Activated CD4-positive, alpha-beta T cell treated with anti-CD3 and anti-CD28 coated beads, Interleukin-2, amount 50 U/mL, for 48 hours (primary cell): ENCODE measurements around the gene KLHL2.
A peak's percentile ranks its signal among the peaks of the same experiment; 100 is the strongest.

ENCODE experiments used
- DNase-seq, 2 experiments: peaks; one replicate each; pipeline ENCODE4 v3.0.0-alpha.2; 2020

KLHL2 gene

DNA sequence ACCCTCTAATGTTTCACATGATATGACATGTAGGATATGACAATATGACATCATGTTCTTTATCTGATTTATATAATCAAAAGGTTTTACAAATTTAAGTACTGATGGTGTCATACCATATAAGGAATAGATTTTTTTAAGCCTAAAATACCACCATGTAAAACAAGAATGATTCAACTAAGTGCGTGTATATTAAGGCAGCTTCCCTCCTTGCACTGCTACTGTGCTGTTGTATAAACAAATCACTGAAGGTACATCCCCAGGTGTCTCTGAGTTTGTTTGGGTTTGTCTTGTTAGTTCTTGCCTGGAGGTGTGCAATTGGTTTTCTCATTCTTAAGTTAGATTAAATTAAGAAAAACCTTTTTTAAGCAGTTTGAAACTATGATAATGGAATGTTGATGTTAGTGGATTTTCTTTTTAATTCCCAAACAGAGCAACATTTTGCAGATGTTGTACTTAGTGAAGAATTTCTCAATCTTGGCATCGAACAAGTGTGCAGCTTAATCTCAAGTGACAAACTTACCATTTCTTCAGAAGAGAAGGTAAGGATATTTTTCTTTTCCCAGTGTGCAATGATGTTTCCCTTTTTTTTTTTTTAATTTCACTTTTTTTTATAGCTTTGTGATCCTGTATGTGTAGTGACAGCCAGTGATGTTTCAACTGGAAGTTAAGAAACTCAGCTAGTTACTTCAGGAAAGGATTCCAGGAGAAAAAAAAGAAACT is 86.7 kb downstream of the KLHL2 start:
- no peak for DNase-seq

DNA sequence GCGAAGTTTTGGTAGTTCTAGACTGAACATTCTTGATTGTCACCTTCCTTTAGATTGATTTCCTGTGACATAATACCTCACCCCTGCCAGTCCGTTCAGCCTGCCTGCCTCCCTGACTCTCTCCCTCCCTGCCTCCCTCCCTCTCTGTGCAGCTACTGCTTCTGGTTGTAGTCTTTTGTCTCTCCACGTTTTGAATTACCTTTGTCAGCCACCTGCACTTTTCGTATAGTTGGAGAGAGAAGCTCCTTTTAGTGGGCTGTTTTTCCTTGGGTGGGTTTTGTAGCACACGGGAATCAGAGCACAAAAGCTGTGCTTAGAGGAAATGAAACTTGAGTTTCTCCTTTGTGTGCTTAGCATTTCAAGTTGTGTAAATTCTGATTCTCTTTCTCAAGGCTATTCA is 87.5 kb downstream of the KLHL2 start:
- DNase-seq: no peak

DNA sequence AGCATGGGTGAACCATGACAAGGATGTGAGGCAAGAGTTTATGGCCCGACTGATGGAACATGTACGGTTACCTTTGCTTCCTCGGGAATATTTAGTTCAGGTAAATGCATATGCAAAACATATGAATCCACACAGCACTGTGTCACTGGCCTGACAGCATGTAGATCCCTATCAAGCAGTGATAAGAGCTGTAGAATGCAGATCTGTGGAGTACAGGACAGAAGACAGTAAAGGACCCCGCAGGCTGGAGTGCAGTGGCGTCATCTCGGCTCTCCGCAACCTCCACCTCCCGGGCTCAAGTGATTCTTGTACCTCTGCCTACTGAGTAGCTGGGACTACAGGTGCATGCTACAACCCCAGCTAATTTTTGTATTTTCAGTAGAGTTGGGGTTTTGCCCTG is 90.3 kb downstream of the KLHL2 start:
- no peak for DNase-seq

DNA sequence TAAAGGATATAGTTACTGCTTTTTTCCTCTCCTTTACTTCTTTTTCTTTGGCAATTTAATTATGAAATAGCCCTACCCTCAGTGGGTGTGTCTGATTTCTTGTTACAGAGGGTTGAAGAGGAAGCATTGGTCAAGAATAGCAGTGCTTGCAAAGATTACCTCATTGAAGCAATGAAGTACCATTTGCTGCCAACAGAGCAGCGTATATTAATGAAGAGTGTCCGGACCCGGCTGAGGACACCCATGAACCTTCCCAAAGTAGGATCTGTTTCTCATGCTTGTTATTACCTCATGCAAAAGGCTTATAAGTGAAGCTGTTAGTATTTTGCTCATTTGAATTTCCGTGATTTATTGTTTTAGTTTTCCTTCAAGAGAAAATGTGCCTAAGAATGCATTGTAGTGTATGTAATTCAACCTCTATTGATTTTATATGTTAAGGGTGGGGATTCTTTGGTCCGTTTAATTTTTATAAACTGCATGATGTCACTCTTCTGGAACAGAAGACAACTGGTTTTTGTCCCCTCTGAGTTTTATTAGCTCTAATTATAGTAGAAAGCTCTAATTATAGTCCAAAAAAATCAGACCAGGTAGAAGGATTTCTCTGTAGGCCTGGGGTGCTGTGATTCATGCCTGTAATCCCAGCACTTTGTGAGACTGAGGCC is 92.2 kb downstream of the KLHL2 start:
- no peak for DNase-seq

DNA sequence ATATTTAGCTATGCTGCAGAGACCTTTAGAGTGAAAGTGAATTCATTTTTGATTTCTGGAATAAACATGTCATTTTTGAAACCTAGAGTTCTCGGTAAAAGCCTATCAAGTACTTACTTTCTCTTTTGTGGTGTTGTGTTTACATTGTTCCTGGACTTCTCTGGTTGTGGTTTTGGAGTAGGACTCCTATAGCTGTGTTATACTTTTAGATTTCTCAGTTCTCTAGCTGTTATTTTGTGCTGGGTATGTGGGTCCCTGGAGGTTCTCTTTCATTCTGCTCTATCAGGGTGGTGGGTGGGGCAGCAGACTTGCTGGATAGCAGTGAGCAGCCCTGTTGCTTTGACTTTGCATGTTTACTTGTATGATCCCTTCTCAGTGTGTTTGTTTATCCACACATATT is 94.5 kb downstream of the KLHL2 start:
- no peak for DNase-seq

DNA sequence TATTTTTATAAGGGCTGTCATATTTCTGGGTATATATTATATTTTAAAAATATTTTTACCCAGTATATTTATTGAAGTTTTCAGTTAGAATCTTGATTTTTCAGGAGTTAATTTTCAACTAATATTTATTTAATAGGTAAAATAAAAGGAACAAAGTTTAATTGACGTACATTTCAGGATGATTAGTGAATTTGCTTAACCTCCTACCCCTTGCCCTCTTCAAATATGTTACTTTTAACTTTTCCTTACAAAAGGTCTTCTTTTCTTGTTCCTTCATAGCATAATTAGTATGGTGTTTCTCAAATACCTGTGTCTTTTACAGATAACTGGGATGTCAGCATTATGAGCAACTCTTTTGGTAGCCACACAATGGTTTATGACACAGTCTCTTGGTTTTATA is 95.3 kb downstream of the KLHL2 start:
- DNase-seq: no peak

DNA sequence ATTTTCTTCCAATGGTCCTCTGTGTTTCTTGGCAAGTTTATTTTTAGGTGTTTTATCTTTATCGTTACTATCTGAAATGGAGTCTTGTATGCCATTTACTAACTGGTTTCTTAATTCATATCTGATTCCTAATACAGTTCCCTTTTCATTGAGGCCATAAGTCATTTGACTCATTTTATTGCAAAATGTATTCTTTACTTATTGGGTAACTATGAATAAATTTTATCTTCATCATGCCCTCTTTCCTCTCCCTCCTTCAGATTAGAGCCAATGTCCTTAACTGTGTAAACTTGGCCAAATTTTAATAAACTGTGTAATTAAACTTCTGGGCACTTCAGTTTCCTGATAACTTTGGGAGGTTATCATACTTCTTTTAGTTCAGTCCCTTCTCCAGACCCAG is 100.8 kb downstream of the KLHL2 start:
- DNase-seq: no peak

DNA sequence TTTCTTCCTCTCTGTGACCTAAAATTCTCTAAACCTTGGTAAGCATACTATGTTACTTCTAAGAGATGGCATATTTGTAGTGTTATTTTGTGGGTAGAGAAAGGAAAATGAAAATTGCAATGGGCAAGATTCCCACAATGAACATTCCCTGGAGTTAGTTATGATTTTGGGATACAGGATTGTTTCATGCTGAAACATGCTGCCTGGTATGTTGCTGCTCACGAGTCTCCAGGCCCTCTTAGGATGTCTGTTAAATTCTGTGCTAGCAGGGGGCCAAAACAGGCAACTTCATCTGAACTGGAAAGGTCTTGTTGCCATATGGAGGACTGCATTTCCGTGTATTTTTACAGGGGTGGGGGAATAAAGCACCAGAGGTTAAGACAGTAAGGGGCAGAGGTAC is 101.2 kb downstream of the KLHL2 start:
- no peak for DNase-seq

DNA sequence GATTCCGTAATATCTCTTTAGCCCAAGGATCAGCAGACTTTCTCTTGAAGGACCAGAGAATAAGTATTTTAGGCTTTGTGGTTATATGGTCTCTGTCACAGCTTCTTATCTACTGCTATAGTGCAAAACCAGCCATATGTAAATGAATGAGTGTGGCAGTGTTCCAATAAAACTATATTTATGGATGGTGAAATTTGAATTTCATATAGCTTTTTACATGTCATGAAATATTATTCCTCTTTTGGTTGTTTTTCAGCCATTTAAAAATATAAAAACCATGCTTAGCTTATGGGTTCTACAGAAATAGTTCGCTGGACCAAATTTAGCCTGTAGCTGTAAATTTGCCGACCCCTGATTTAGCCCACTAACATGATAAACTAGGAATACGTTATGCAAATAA is 102.1 kb downstream of the KLHL2 start:
- no peak for DNase-seq

DNA sequence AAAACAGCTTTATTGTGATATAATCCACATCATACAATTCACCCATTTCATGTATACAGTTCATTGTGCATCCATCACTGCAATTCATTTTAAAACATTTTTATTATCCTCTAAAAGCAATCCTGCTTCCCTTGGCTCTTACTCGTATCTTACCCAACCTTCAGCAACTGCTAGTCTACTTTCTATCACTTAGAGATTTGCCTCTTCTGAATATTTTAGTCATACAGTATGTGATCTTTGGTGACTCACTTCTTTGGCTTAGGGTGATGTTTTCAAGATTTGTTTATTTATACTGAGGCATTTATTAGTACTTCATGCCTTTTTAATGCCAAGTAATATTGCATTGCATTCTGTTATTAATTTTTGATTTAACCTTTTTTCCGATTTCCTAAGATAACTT is 105.1 kb downstream of the KLHL2 start:
- DNase-seq: no peak

DNA sequence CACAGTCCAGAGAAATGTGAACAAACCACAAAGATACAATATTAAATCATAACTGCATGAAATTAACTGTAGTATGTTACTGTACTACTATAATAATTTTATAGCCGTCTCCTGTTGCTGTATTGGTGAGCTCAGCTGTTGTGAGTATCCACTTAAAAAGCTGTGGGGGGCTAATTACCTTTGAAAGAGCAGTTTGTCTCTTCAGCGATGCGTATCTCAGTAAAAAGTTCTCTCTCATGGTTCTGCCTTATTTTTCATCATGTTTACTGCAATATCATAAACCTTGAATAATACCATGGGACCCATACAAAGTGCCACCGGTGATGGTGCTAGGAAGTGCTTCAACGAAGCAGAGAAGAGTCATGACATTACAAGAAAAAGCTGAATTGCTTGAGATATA is 111.7 kb downstream of the KLHL2 start:
- no peak for DNase-seq

DNA sequence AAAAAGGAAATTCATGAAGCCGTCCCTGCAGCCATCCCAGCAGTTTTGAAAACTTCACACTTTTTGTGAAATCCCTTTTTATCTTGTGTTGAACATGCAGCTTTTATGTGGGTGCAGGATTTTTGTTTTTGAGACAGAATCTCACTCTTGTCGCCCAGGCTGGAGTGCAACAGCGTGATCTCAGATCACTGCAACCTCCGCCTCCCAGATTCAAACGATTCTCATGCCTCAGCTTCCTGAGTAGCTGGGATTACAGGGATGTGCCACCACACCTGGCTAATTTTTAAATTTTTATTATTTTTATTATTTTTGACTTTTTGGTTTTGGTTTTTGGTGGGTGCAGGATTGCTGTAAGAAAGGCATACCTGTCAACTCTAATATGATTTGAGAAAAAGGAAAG is 112.1 kb downstream of the KLHL2 start:
- no peak for DNase-seq

DNA sequence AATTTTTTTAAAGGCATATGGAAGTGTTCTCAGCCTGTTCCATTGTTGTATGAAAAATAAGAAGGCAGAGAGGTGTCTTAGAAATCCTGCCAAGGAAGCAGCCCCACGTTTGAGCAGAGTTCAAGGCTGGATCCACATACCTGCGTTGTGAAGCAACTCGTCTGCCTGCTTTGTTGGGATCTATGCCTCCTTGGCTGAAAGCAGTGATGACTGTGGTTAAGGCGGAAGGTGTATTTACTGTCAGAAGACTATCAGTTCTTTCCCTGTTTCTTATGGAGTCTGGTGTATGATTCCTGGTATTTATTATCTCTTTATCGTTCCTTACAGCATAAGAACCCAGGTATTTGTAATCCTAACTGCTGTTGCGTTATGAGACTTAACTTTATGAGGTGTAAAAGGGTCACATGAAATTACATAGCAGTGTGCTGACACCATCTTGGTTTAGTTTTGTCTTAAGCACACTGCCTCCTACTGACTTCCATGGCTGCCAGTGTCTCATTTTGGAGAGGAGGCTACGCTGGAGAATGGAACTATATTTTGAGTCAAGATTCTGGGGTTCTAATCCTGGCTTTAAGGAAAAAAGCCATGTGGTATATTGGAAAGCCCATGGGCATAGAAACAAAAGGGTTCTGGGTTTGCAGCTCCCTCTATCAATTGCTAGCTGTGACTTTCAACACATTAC is 117.0 kb downstream of the KLHL2 start:
- DNase-seq: no peak

DNA sequence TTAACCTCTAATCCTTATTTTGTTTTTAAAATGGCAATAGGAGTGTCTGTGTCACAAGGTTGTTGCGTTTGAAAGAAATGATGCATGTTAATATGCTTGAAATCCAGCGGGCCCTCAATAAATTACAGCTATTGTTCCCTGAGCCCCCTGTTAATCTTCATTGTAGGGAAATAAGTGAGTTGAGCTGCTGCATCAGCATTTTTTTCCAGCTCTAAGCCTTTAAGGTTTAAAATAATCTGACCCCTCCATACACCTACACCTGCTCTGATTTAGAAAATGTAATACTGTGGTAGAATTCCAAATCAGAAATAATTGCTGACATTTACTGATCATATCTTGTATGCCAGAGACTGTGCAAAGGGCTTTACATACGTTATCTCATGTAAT is 117.5 kb downstream of the KLHL2 start:
- DNase-seq: no peak

DNA sequence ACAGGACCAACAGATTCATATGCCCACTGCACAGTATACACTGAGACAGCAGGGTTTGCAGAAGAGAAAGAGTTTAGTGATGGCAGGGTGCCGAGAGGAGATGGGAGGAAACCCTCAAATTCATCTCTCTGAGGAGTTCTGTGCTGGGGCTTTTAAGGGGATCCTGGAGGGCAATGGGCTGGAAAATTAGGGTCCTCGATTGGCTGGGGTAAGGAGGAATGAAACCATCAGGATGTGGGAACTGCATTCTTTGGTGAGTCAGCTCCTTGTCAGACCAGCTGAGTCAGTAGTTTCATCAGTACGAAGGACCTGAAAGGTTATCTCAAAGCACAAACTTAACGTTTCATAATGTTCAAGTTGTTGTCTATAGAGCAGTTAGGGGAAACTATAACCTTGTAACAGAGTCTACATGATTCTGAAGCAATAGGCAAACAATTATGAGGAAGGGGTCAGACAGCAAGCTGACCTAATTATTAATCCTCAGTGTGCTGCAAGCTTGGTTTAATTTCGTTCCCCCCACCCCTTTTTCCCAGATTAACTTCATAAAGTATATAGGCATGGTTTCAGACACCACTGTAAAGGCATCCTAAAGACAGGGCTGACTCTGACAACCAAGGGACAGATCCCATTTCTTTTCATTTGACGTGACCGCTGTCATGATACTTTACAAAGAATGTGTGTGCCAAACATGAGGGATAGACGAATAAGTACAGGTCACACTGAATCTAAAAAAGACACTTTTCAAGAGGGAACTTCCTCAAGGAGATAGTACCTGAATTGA is 118.6 kb downstream of the KLHL2 start:
- DNase-seq: no peak

DNA sequence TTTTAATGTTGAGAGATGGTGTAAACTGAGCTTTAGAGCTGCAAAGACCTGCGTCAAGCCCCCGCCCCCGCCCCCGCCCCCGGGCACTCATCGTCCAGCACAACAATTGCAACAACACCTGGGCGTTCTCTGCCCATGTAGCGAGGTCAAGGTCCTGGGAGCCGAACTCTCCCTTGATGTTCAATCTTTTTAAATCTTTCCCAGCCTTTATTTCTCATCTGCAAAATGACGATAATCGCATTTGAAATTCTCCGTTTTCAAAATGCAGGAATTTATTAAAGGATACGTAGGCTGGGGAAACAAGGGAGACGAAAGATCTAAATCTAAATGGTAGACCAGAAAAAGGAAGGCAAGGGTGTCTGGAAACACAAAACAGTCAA is 119.5 kb downstream of the KLHL2 start:
- peak in 1 of 2 experiments; percentile 28 for DNase-seq

DNA sequence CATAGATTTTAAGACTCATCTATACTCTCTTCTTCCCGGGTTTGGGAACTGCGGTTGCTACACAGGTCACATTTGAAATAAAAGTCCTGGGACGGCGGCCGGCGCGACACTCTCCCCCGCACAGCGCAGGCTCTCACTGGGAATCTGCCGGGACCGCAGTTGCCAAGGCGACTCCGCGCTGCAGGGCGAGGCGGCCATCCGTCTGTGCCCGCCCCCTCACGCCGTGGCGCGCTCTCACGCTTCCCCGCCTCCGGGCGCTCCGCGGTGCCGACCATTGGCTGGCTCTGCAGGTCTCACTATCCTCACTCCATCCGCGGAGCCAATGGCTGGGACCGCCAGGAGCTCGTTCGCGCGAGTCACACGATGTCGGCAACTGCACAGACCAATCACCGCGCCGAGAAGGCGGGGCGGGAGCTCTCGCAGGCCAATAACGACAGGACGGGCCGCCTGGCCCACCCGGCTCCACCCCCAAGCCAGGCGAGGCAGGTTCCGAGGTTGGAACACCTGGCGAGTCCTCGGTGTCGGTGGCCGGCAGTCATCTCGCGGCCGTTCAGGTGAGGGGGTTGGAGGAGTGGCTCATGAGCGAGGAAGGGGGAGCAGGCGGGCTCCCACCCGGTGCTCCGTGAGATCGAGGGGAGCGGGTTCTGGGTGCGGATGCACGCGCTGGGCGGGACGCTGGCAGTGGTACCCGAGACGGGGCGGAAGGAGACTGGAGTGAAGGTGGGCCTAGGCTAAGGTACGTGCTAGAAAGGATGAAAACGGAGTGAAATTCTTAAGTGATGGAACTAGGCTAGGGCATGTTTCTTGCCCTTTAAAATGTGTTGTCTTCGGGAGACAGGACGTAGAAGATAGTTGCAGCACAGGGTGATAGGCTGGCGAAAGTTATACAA is 120.1 kb downstream of the KLHL2 start, which contains the start of gene MSMO1:
Gene MSMO1 (plus strand): TSS at position 459 of the 890 bp plus-strand sequence. CDS start 5,702 bp downstream, outside the sequence.
- DNase-seq: peak; percentile 96 to 98

DNA sequence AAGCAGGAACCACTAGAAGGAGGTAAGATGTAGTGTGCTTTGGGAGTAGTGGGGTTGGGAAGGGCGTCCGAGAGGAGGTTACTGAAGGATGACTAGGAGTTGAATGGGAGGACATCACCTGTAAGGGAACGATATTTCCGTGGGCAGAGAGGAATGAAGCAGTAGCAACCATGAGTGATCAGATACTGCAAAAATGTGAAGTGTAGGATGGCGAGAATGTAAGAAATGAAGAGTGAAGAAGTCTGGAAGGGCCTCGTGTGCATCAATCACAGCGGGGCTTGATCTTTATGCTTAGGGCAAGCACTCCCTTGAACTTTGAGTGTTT is 120.7 kb downstream of the KLHL2 start:
- no peak for DNase-seq

DNA sequence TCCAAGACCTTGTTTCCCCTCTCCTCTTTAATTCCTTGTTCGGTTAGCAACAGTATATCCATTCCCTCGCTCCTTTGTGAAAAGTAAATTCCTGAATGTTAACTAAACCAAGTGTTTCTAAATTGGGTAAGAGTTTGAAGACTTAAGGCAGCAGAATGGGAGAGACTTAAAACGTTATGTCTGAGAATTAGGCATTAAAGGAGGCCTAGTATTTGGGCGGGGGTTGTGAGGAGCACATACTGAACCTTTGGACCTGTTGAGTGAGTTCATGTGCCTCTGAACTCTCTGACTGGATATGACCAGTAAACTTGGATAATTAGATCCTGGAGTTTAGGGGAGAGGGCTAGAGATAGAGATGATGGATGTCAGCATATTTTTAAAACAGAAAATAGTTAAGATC is 121.3 kb downstream of the KLHL2 start:
- no peak for DNase-seq

DNA sequence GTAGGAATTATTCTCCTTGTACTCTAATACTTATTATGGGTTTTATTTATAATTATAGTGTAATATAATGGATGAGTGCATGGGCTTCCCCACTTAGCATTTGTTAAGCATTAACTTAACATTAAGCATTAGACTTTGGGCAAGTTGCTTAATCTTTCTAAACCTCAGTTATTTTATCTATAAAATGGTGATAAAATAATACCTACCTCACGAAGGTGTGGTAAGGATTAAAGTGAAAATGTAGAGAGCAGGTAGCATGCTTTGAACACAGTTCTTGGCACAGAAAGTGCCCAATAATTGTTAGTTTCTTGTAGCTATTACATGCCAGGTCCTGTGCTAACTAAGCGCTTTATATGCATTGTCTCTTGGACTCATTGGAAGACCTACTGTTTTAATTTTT is 122.7 kb downstream of the KLHL2 start:
- DNase-seq: no peak

DNA sequence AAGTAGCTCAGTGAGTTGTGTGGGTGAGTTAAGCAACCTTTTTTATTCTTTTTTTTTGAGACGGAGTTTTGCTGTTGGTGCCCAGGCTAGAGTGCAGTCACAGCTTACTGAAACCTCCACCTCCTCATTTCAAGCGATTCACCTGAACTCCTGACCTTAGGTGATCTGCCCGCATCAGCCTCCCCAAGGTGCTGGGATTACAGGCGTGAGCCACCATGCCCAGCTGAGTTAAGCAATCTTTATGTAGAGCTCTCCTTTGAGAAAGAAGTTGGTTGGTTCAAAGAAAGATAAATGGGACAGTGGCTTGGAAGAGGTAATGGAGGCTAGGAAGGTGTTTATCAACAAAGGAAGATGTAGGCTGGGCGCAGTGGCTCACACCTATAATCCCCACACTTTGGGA is 123.3 kb downstream of the KLHL2 start:
- DNase-seq: no peak

DNA sequence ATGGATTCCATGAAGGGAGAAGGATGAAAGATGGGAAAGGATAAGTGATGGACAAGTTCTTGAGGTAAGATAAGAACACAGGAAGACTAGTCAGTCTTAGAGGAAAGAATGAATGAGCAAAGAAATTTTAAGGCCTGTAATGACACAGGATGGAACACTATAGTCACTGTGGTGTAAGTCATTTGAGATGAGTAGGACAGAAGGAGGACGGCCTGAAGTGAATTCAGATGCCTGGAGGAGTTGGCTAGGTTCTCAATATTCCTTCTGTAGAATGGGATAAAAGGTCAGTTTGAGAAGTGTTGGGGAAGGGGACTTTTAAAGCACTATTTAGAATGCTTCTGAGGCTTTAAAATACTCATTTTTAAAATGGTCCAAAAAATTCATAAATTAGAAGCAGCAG is 124.0 kb downstream of the KLHL2 start:
- no peak for DNase-seq

DNA sequence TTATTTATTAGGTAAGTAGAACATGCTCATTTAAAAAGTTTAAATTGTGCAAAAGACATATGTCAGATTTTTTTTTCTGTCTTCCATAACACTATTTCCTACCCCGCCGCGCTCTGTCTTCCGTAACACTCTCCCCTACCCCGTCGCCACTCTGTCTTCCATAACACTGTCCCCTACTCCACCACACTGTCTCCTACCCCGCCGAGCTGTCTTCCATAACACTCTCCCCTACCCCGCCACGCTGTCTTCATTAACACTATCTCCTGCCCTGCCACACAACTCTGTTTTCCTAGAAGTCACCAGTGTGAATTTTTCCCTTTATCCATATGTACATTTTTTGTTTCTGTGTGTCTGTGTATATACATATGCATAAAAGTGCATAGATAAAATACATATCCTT is 124.5 kb downstream of the KLHL2 start:
- no peak for DNase-seq
